Testis (tissue), 2 donors: ENCODE results near the gene AP2B1.
"Not testable (repeated sequence)": the region's sequence is repeated elsewhere in the genome, so short reads cannot be mapped to it uniquely, and the experiment has no call there.

Experiments
- CTCF ChIP-seq, 3 experiments: fragments of 450-650 bp in 2 of 3; fragments of 200-600 bp in 1 of 3; sonication (generic) in 1 of 3; IDR thresholded peaks; one replicate each; pipeline ENCODE4 v1.5.1; 2016 to 2019; ENCODE audit warnings: antibody characterized with exemption in 3 of 3, mild to moderate bottlenecking in 2 of 3, moderate library complexity in 1 of 3
- POLR2A ChIP-seq: fragments of 450-650 bp; IDR thresholded peaks from one replicate; pipeline ENCODE4 v1.6.1; 2017; ENCODE audit warnings: antibody characterized with exemption, mild to moderate bottlenecking, moderate library complexity

GRCh38 chr17:35610746-35611145, 23.6 kb downstream of the AP2B1 start:
- TF ChIP-seq CTCF (IDR thresholded peaks at IDR 0.05); POLR2A: not testable (repeated sequence)
